SU-DHL-6 (cell line): ENCODE measurements around the gene FGFR3.

Experiments
- CTCF ChIP-seq: fragments of 200-600 bp; sonication (generic); IDR thresholded peaks from one replicate; pipeline ENCODE4 v1.5.1; 2017; ENCODE audit warnings: antibody characterized with exemption, mild to moderate bottlenecking, low read length, moderate library complexity; ENCODE audit not compliant: insufficient read depth, poor library complexity, severe bottlenecking
- EZH2phosphoT487 ChIP-seq: fragments of 200-600 bp; sonication (generic), shearing (Covaris generic); conservative IDR thresholded peaks from 2 replicates; pipeline ENCODE4 v1.6.1; 2018; ENCODE audit warnings: mild to moderate bottlenecking, antibody characterized with exemption, low read length, moderate library complexity, mixed read lengths

- TF ChIP-seq CTCF (no peak), EZH2phosphoT487 (no peak)
Measured at GRCh38 chr4:1749826-1750225, 43.3 kb upstream of the FGFR3 start.
